Cardiac septum (tissue), 1 donor: ENCODE data around the gene ZNF558. TPM values are rescaled to one million over a fixed set of nuclear protein-coding genes. Genes with fewer than 3 reads are reported as not detected.
"Not testable (repeated sequence)": the region's sequence is repeated elsewhere in the genome, so short reads cannot be mapped to it uniquely, and the experiment has no call there.

Experiments used
- DNase-seq: peaks from one replicate; pipeline ENCODE4 v3.0.0-alpha.2; 2020; ENCODE audit warnings: low spot score
- intact Hi-C: fragments of 100-400 bp; cut with DNase I; formaldehyde crosslinking; loops from one replicate; pipeline ENCODE4 v1.14.0; 2022
- total RNA-seq: library from RNA; stranded (reverse); fragmentation: NEBNext Ultra II Directional; extraction: Animal tissue kit (Norgen Biotek cat#: 25700); gene quantifications from one replicate; pipeline ENCODE4 v1.2.1, GENCODE V29; 2021
- donor health status: DM: no; HTN: no; CAD: no.

Gene ZNF558
- total RNA-seq, 1 donor from 2014 or later = 11.7 TPM

DNA sequence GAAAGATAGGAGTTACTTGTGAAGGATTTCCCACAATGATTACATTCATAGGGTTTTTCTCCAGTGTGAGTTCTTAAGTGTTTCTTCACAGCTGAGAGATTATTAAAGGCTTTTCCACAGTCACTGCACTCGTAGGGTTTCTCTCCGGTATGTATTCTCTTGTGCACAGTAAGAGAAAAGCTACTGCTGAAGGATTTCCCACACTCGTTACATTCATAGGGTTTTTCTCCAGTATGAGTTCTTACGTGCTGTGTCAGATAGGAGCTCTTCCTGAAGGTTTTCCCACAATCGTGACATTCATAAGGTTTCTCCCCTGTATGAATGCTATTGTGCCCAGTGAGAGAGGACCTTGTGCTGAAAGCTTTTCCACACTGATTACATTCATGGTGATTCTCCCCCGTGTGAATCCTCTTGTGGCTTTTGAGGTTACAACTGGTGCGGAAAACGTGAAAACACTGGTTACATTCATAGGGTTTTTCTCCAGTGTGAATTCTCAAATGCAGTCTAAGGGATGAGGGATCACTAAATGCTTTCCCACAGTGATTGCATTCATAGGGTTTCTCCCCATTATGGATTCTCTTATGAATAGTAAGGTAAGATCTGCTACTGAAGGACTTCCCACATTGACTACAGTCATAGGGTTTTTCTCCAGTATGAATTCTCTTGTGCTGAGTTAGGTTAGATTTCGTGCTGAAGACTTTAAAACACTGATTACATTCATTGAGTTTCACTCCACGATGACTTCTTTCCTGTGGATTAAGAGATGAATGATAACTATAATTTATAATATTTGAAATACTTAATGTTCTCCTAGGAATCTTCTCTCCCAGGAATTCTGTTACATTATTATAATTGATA lies 20.6 kb downstream of the ZNF558 start:
- DNase-seq = no peak
- intact Hi-C loops = no loop called here

DNA sequence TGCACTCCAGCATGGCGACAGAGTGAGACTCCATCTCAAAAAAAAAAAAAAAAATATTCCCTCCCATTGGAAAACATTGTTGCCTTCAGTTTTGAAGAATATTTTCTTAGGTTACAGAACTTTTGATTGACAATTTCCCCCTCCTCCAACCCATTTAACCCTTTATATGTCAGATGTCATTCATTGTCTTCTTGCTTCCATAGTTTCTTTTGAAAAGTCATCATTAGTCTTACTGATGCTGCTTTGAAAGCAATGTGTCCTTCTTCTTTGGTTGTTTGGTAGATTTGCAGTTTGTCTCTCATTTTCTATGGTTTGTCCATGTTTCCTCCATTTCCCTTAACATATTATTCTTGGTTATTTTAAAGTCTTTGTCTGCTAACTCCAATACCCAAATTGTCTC lies 25.4 kb downstream of the ZNF558 start:
- DNase-seq = no peak
- intact Hi-C loops = no loop called here

DNA sequence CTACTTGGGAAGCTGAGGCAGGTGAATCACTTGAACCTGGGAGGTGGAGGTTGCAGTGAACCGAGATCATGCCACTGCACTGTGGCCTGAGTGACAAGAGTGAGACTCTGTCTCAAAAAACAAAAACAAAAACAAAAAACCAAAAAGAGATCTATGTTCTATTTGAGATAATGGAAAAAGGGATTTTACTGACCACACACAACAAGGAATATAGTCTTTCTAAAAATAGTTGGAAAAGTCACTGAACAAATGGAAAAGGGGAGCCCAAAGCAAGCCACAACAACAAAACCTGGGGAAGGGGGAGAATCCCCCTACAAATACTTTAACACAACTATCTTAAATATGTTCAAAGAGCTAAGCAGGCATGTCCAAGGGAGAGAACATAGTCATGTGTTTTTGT lies 37.3 kb downstream of the ZNF558 start:
- DNase-seq = no peak
- intact Hi-C loops = no loop called here

DNA sequence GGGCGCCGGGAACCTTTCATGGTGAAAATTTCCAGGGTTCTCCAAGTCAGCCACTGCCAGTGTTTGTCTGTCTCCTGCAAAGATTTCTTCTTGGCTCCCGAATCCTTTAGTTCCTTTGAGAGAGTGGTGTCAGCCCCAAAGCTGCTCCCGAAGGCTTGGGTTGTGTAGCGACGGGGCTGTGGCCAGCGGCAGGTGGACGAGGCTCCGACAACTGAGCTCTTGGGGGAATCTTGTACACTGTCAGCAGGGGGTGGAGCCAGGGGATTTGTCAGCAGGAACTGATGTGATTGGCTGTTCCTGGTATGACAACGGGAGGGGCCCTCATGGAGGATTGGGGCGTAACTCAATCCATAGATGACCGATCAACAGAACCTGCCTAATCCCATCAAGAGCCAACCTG lies 58.5 kb downstream of the ZNF558 start:
- intact Hi-C loops, DNase-seq: not testable (repeated sequence)

DNA sequence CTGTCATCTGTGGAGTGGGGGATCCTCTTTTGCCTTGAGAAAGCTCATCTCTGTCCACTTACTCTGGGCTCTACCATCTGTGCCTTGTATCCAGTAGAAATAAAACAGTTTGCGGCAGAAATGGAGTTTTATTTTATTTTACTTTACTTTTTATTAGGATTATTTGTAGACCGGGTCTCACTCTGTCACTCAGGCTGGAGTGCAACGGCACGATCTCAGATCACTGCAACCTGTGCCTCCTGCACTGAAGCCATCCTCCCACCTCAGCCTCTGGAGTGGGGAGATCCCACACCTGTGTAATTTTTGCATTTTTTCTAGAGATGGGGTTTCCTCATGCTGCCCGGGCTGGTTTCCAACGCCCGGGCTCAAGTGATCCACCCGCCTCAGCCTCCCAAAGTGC lies 62.8 kb downstream of the ZNF558 start:
- DNase-seq, intact Hi-C loops: not testable (repeated sequence)

DNA sequence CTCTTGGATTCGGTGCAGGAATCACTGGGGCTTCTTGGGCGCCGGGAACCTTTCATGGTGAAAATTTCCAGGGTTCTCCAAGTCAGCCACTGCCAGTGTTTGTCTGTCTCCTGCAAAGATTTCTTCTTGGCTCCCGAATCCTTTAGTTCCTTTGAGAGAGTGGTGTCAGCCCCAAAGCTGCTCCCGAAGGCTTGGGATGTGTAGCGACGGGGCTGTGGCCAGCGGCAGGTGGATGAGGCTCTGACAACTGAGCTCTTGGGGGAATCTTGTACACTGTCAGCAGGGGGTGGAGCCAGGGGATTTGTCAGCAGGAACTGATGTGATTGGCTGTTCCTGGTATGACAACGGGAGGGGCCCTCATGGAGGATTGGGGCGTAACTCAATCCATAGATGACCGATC lies 64.8 kb downstream of the ZNF558 start:
- intact Hi-C loops = not testable (repeated sequence)

More for the DNA sequence above, 64.8 kb downstream of the ZNF558 start:
- not testable (repeated sequence) for DNase-seq

Other genes with a start within 250 kb of the ZNF558 start
- gene ADAMTS10, start 221.6 kb downstream of the ZNF558 start, total RNA-seq = 15.0 TPM
- gene NFILZ, start 201.7 kb downstream of the ZNF558 start, total RNA-seq = not detected
- gene ACTL9, start 133.5 kb downstream of the ZNF558 start, total RNA-seq = not detected
- not detected for gene OR2Z1, start 110.7 kb downstream of the ZNF558 start, total RNA-seq
- not detected for gene MBD3L1, start 73 bp upstream of the ZNF558 start, total RNA-seq
- 0.03 TPM for gene MUC16, start 178.1 kb upstream of the ZNF558 start, total RNA-seq